ENCODE measurements around the gene NUB1.

The NUB1 gene

GRCh38 chr7:151314401-151314800 is 27.2 kb upstream of the NUB1 start:
- no peak for DNase-seq

DNA sequence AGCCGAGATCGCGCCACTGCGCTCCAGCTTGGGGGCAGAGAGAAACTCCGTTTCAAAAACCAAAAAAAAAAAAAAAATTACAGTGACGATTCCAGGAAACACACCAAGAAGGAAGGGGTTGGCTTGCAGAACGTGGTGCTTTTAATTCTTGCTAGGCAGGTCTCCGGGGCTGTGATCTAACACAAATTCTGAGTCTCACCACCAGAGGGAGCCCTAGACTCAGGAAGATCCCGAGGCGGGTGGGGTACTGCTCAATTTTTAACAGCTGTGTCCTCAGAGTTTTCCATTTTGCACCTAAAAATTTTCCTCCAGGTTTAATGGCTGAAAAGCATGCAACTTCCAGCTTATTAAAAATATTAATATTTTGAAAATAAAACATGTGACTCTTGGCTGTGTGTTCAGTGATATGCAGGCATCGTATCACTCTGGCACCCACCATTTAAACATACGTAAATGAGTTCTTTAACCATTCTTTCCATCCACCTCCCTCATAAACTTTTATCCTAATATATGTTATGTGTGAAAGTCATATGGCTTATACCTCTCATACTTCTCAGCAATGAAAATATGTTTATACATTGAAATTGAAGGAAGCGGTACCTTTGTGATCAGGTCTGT is 26.5 kb upstream of the NUB1 start:
- peak; percentile 42 for DNase-seq

GRCh38 chr7:151316896-151317295 is 24.7 kb upstream of the NUB1 start:
- DNase-seq, result no peak

- DNase-seq, result no peak
Observed at GRCh38 chr7:151317936-151318335, 23.7 kb upstream of the NUB1 start.

DNA sequence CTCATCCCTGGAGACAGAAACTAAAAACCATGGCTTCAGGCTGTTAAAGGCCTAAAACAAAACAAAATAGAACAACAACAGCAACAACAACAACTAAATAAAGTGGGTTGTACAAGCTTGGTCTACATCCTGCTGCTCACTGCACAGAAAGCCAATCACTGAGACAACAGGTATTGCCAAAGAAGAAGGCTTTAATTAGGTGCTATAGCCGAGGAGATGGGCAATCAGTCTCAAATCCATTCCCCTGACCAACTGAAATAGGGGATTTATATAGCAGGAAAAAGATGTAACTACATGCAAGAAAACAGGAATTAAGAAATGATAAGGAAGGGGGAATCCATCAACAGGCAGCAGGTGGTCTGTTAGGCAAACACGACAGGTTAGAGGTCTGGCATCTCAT is 22.4 kb upstream of the NUB1 start:
- DNase-seq, result no peak

DNA sequence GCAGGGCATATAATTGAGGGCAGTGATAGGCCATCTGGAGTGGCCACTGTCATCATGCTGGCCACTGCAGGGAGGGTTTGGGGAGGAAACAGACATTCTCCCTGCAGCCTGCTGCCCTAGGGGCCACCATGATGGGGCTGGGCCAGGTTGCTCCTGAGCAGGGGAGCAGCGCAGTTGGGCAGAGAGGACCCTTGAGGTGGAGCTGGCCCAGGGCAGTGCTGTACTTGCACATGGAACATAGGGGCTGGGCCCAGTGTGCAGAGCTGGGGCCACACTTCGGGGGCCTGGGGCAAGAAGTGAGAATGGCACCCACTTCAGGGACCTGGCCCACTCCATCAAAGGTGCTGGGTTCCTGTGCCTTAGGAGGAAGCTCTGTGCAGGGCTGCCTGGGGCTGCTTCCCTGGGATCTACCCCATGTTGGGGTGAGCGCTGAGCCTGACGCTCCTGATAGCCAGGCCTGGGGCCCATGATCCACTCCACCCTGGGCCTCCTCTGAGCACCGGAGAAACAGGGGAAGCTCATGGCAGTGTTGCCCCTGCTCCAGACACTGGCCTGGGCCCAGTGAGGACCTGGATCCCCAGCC is 21.3 kb upstream of the NUB1 start:
- DNase-seq, result no peak

GRCh38 chr7:151321341-151321740 is 20.3 kb upstream of the NUB1 start:
- DNase-seq, result no peak

DNA sequence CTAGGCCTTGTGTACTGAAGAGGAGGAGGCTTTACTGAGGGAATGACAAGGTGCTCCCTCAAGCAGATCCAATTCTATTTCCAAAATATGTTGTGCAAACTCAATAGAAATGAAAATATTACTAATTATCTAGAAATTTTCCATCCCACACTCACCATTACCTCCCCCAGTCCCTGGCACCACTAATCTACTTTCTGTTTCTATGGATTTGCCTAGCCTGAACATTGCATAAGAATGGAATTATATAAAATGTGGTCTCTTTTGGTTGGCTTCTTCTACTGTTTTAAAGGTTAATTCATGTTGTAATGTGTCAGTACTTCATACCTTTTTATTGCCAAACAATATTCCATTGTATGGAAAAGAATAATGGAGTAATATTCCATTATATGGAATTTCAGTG is 18.7 kb upstream of the NUB1 start:
- no peak for DNase-seq

DNA sequence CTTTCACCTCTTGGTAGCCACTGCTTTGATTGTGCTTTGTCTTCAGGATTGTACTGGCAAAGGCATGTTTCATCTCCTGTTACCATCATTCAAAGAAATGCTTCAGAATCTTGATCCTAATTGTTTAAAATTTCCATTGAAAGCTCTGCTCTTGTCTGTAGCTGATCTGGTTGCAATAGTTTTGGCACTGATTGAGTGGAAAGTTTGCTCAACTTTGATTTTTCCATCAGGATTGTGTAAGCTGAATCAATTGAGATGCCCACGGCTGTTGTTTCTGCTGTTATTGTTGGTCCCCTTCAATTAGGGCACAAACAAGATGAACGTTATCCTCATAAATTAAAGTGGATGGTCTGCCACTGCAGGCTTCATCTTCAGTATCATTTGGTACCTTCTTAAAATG is 14.6 kb upstream of the NUB1 start:
- DNase-seq, result no peak

DNA sequence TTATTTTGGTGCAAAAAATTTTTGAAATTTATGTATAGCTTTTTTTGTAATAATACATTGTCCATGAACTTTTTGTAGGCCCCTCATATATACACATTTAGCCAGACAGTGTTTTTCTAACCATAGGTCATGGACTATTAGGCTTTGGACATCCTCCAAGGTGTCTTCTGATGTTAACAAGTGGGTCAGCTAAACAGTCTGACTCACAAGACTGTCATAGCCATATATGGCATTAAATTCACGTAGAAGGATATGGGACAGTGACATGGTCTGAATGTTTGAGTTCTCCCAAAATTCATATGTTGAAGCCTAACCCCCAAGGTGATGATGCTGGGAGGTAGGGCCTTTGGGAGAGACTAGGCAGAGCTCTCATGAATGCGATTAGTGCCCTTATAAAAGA is 14.0 kb upstream of the NUB1 start:
- DNase-seq, result no peak

DNA sequence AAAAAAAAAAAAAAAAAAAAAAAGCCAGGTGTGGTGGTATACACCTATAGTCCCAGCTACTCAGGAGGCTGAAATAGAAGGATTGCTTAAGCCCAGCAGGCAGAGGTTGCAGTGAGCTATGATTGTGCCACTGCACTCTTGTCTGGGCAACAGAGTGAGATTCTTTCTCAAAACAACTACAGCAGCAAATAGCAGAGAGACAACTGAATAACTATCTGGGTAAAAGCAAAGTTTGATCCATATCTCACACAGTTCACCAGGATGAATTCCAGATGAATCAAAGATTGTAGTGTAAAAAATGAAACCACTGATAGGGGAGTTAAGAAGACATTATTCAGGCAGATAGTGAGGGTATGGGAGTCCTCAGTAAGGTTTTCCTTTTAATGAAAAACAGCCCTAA is 11.4 kb upstream of the NUB1 start:
- no peak for DNase-seq

GRCh38 chr7:151330661-151331060 is 11.0 kb upstream of the NUB1 start:
- DNase-seq, result no peak

DNA sequence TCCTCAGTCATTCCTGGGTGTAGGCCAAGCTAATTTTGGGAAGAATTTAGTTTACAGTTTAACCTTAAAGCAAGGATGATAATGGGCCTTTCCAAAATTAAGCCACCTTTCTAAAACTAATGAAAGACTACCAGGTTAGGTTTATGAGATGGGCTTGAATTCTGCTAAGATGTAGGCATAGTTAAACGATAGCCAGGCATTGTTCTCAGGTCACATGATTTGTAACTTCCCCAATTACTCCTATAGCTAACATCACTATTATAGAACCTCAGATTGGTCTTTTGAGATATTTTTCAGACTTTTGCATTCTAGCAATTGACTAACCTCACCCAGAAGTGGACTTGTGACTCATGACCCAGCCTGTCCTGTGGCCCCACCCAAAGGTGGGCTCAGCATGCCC is 7.0 kb upstream of the NUB1 start:
- no peak for DNase-seq

DNA sequence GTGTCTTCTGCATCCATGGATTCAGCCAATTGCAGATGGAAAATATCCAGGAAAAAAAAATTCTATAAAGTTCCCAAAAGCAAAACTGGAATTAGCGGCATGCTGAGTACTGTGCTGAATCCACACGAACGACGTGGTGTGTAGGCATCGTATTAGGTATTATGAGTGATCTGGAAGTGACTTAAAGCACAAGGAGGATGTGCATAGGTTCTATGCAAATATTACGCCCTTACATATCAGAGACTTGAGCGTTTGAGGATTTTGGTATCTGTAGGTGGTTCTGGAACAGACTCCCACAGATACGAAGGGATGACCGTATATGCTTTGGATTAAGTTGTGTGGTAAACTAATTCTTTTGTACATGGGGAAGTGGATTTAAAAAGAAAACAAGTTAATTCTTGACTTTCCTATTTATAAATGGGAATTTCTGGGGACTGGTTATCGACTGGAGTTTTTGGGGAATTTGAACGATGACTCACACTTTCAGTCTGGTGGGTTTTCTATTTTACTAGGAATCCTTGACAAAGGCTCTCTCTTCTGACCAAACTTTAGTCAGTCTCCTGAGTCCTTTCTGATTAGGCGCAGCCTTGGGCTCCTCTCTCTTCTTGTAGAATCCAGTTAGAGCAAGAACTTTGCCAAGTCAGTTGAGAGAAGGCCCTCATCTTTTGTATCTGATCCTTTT is 5.4 kb upstream of the NUB1 start:
- no peak for DNase-seq

DNA sequence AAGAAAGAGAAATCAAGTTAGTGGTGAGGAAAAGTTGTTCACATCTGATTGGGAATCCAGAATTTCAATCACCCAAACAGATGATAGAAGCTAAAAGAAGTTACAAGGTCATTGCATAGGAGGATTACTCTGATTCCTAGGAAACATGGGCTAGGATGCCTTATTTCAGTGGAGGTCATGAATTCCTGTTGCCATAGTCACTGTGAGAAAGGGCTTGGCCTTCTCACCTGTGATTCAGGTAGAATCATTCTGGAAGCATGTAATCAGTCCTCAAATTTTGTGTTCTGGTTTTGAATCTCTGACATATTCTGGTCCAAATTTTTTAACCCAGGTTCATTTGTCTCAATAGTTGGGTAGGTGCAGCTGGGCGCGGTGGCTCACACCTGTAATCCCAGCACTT is 4.3 kb upstream of the NUB1 start:
- no peak for DNase-seq

GRCh38 chr7:151338809-151339208 is 2.8 kb upstream of the NUB1 start:
- DNase-seq, result no peak

DNA sequence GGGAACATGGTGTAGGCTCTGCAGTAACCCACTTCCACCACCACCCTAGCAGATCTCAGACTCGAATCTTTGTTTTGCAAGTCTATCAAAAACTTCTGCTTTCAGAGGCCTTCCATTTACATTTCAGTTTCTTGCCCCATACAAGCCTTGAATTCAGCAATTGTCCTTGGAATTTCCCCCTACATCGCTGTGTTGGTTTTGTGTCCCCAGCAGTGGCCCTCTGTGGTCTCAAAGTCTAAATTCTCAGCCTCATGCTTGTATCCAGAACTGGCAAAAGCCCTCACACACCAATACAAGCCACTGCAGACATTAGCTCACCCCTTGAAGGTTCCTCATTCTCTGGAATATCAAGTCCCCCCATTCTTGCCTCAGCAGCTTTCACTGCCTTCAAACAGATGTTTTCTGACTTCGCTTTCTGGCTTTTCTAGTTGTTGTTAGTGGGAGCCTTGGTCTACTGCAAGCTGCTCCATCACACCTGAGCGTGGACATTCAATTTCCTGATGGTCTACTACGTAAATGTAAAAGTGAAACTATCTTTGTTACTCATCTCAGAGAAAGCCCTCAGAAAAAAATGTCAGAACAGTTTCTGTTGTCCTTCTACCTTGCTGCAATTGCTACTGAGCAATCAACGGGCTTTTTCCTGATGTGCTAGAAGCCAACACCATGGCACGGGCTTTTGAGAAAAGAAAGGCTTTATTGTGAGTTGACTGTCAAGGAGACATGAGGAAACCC is 1.8 kb upstream of the NUB1 start:
- no peak for DNase-seq

DNA sequence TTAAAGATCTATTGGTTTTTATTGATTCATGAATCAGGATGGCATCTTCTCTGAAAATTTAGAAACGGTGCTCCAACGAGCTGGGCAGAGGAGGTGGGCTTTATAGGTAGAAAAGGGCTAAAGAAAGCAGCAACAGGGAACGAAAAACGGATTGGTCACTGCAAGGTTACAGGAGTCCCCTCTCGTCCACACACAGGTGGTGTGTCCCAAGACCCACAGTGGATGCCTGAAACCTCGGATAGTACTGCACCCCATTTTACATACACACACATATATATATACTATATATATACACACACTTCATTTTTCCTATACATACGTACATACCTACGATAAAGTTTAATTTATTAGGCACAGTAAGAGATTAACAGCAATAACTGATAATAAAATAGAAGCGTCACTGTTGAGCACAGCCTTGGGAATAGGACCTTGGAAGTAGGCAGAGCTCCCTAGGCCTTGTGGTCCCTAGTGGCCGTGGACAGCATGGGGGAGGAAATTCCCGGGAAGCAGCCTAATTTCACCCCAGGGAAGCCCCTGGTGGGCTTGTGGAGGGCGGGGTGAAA is 737 bp upstream of the NUB1 start:
- no peak for DNase-seq

DNA sequence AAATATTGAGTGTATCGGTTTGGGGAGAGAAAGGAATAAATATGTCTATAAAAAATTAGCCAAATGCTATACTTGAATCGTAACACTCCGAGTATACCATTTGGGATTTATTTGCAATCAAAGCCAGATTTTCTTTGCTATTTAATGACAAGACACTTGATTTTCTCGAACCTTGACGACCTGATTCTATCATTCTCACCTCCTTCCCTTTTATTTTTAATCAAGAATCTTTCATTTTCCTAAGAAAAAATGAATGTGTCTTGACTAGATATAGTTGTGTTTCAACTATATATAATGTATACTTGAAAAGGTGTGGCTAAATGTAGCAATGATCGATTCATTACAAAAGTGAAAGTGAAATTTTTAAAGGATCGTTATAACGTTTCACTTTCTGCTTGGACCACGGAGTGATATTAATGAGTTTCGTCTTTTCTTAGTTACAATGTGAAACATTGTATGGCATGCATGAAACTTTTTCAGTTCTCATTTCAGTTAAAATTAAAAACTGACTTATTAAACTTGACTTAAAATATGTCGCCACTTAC is 562 bp downstream of the NUB1 start:
- DNase-seq, result no peak

DNA sequence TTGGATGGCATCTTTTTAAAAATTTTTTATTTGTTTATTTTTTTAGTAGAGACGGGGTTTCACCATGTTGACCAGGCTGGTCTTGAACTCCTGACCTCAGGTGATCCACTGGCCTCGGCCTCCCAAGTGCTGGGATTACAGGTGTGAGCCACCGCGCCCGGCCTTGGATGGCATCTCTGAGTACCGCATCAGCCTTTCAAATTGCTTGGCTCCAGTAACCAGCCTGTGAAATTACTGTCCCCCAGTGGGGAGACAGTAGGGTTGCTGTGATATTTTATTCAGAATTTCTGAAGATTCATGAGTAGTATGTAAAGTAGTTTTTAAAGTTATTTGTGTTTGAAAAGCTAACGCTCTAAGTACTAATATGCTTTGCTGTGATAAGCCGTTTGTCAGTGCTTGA is 1.2 kb downstream of the NUB1 start:
- DNase-seq, result no peak

DNA sequence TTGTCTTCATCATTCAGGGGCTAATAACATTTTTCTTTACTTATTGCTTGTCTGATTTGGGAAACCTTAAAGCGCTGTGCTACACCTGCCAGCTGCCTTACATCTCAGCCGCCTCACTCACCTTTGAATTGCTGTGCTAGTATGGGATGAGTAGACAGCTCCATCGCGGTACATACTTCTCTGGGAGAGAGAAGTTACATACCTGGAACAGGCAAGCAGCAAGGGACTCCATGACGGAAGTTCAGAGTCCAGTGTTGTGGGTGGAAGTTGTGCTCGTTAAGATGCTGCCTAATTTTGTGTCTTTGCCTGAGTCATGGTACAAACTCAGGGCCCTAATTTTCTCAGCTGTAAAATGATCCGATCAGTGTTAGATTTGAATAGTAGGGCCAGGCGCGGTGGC is 1.9 kb downstream of the NUB1 start:
- no peak for DNase-seq

DNA sequence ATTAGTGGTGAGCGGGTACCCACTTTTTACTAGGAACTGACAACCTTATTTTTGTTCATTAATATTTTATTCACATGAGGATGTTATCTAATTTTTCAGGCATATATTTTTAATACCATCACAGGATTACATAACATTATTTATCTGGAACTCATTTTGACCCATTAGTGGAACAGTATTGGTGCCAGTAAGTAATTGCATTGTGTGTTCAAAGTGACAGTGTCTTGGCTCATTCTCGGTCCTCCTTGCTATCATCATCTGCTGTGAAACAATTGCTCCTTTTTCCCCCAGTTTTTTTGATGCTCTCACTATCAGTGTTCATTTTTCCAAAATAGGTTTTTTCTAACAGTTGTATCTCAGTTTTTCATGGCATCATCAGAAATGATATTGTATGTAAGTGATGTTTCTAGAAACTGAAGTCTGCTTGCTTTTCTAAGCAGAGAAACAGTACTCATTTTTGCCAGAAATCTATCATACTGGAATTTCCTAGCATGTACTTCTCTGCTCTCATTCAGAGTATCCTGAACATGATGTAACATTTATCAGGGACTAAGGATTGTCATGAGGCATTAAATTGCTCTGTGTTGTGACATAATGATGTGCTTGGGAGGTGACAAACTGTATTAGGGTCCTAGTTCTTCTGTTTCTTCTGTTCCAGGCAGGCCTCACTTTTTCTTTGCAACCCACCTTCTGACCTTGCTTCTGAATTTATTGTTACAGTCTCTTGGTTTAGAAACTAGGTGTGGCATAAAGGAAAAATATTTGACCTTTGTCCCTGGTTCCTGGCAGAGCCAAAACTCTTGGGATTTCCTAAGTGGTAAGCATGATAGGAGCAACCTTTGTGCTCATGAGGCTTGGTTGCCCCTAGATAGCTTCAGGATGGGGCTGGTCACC is 4.2 kb downstream of the NUB1 start:
- DNase-seq, result no peak

DNA sequence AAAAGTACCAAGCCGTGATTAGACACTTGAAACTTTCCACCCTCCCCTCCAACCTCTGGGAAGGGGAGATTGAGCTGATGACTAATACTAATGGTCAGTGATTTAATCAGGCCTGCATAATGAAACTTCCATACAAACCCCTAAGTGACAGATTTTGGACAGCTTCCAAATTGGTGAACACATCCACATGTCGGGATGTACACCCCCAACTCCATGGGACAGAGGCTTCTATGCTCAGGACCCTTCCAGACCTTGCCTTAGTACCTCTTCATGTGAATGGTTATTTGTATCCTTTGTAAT is 4.8 kb downstream of the NUB1 start:
- no peak for DNase-seq
